GM12874 (cell line): ENCODE measurements around the gene SMIM1.

Experiments
- TF ChIP-seq, protein P1 (sequence below): IDR thresholded peaks from 2 replicates; pipeline ENCODE4 v1.5.1; 2011; ENCODE audit warnings: low read depth, mild to moderate bottlenecking, control low read depth, low read length, moderate library complexity; ENCODE audit not compliant: insufficient read depth

Gene SMIM1

GRCh38 chr1:3785045-3785444, 12.5 kb downstream of the SMIM1 start:
- TF ChIP-seq, protein P1, sequence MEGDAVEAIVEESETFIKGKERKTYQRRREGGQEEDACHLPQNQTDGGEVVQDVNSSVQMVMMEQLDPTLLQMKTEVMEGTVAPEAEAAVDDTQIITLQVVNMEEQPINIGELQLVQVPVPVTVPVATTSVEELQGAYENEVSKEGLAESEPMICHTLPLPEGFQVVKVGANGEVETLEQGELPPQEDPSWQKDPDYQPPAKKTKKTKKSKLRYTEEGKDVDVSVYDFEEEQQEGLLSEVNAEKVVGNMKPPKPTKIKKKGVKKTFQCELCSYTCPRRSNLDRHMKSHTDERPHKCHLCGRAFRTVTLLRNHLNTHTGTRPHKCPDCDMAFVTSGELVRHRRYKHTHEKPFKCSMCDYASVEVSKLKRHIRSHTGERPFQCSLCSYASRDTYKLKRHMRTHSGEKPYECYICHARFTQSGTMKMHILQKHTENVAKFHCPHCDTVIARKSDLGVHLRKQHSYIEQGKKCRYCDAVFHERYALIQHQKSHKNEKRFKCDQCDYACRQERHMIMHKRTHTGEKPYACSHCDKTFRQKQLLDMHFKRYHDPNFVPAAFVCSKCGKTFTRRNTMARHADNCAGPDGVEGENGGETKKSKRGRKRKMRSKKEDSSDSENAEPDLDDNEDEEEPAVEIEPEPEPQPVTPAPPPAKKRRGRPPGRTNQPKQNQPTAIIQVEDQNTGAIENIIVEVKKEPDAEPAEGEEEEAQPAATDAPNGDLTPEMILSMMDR, result no peak

- TF ChIP-seq, protein P1, result no peak
Measured at GRCh38 chr1:3785456-3786157, 13.1 kb downstream of the SMIM1 start.

DNA sequence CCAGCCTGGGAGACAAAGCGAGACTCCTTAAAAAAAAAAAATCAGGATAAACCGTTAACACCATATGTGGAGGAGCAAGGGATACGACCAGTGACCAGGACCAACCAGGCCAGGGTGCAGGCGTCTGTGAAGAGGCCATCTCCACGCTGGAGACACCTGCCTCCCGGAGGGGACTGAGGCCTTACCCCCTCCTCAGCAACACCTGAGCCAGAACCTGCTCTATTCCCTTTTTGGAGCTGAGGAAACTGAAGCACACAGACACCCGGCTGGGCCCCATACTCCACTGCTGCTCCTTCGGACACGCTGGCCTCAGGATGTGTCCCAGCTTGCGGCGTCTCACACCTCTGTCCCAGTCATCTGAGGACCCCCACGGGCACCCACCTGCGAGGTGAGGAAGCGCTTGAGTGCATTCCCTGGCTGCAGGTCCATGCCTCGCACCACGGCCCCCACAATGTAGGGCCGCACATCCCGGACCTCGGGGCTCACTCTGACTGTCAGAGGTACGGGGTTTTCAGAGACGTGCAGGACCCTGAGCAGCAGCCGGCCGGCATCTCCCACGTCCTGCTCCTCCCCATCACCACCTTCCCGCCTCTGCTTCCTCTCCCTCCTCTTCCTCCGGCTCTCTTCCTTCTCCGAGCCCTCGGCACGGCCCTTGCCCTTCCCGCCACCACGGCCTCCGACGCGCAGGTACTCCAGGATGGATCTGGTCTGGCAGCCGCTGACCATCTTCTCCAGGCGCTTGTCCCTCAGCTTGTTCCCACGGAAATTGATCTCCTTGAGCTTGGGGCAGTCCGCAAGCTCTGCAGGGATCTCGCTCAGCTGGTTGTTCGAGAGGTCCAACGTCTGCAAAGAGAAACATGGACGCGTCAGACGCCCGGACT, 14.2 kb downstream of the SMIM1 start:
- TF ChIP-seq, protein P1, result no peak

GRCh38 chr1:3787349-3787715, 14.8 kb downstream of the SMIM1 start:
- TF ChIP-seq, protein P1, result no peak

- TF ChIP-seq, protein P1, result no peak
Measured at GRCh38 chr1:3787745-3788605, 15.4 kb downstream of the SMIM1 start.

- TF ChIP-seq, protein P1, result no peak
Measured at GRCh38 chr1:3788756-3789420, 16.3 kb downstream of the SMIM1 start.
